Measurements from ENCODE around the gene EAPP.
"Not testable (repeated sequence)": the region's sequence is repeated elsewhere in the genome, so short reads cannot be mapped to it uniquely, and the experiment has no call there.

Gene EAPP, protein sequence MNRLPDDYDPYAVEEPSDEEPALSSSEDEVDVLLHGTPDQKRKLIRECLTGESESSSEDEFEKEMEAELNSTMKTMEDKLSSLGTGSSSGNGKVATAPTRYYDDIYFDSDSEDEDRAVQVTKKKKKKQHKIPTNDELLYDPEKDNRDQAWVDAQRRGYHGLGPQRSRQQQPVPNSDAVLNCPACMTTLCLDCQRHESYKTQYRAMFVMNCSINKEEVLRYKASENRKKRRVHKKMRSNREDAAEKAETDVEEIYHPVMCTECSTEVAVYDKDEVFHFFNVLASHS

DNA sequence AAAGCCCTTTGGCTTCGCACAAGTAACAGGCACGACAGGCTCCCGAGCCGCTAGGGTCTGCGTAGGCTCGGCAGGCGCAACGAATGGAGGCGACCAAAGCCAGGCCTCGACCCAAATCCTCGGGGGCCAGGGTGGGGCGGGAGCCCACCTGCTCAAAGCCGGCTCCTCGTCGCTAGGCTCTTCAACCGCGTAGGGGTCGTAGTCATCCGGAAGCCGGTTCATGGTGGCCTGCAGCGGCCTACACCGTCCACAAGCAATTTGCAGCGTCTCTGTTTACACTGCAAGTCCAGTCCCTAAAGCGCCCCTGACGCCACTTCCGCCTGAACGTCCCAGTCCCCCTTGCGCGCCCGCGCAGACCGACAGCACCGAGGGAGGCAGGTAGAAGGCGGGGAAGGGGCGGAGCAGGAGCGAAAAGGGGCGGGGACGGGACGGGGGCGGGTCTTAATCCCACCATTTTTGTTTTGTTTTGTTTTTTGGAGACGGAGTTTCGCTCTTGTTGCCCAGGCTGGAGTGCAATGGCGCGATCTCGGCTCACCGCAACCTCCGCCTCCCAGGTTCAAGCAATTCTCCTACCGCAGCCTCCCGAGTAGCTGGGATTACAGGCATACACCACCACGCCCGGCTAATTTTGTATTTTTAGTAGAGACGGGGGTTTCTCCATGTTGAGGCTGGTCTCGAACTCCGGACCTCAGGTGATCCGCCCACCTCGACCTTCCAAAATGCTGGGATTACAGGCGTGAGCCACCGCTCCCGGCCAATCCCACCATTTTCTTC lies at the start of gene EAPP:
TSS of gene EAPP (minus strand) at position 295 of the 774 bp plus-strand sequence. CDS start at position 222, 73 bp downstream.
- Mint-ChIP-seq H3K27ac (peak within 1 kb of the TSS; percentile 99), H3K36me3 (no peaks in the 10 kb centered on the region), H3K4me3 (peak within 1 kb of the TSS; percentile 99), H3K4me1 (peaks cover 16% of the 10 kb centered on the region), H3K9me3 (peaks cover 2% of the 10 kb centered on the region), H3K27me3 (no peaks in the 10 kb centered on the region)
- peak; percentile 100 for ATAC-seq

DNA sequence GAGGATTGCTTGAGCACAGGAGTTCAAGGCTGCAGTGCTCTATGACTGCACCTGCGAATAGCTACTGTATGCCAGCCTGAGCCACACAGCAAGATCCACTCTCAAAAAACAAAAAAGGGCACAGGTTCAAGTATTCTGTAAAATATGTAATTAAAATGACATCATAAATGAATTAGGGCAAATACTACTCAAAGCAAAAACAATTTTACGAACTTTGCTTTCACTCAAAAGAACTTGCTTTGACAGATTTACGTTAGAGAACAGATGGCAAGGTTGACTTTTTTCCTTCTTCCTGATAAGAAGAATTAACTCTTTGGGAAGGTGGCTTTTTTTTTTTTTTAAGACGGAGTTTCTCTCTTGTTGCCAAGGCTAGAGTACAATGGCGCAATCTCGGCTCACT lies 44.0 kb upstream of the EAPP start:
- Mint-ChIP-seq H3K27me3 (no peaks in the 10 kb centered on the region), H3K36me3 (peaks cover 49% of the 10 kb centered on the region), H3K9me3 (no peaks in the 10 kb centered on the region), H3K27ac (no peak overlapping the region), H3K4me3 (no peak overlapping the region), H3K4me1 (no peaks in the 10 kb centered on the region)
- no peak for ATAC-seq

DNA sequence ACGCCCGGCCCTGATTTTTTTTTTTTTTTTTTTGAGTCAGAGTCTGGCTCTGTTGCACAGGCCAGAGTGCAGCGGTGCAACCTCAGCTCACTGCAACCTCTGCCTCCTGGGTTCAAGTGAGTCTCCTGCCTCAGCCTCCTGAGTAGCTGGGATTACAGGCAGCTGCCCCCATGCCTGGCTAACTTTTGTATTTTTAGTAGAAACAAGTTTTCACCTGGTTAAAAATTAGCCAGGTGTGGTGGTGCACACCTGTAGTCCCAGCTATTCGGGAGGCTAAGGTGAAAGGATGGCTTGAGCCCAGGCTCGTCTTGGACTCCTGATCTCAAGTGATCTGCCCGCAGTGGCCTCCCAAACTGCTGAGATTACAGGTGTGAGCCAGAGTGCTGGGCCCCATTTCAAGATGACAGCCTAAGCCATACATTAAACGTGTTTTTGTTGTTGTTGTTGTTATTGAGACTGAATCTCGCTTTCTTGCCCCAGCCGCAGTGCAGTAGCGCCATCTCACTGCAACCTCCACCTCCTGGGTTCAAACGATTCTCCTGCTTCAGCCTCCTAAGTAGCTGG lies 42.7 kb upstream of the EAPP start:
- Mint-ChIP-seq H3K27me3 (no peaks in the 10 kb centered on the region), H3K27ac (no peak overlapping the region), H3K4me3 (no peak overlapping the region), H3K9me3 (no peaks in the 10 kb centered on the region), H3K4me1 (no peaks in the 10 kb centered on the region), H3K36me3 (peaks cover 50% of the 10 kb centered on the region)
- no peak for ATAC-seq

GRCh38 chr14:34580381-34580780 lies 40.9 kb upstream of the EAPP start:
- Mint-ChIP-seq H3K27ac (no peak overlapping the region), H3K4me3 (no peak overlapping the region), H3K36me3 (peaks cover 49% of the 10 kb centered on the region), H3K4me1 (no peaks in the 10 kb centered on the region), H3K9me3 (no peaks in the 10 kb centered on the region), H3K27me3 (no peaks in the 10 kb centered on the region)
- ATAC-seq = no peak

DNA sequence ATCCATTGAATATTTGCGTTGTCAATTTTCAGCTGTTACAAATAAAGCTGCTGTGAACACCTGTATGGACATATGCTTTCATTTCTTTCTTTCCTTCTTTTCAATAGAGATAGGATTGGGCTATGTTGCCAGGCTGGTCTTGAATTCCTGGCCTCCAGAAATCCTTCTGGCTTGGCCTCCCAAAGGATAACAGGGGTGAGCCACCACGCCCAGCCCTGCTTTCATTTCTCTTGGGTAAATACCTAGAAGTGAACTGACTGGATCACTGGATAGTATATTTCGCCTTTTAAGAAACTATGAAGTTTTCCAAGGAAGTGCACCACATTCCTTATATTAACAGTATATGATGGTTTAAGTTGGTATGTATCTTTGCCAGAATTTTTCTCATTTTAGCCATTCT lies 32.3 kb upstream of the EAPP start:
- no peaks in the 10 kb centered on the region for H3K27me3 Mint-ChIP-seq
- no peak overlapping the region for H3K4me3 Mint-ChIP-seq
- peaks cover 38% of the 10 kb centered on the region for H3K36me3 Mint-ChIP-seq
- H3K27ac Mint-ChIP-seq = no peak overlapping the region
- ATAC-seq = no peak
- no peaks in the 10 kb centered on the region for H3K4me1 Mint-ChIP-seq
- no peaks in the 10 kb centered on the region for H3K9me3 Mint-ChIP-seq

GRCh38 chr14:34569750-34570149 lies 30.2 kb upstream of the EAPP start:
- Mint-ChIP-seq H3K4me3 (no peak overlapping the region), H3K27ac (no peak overlapping the region), H3K27me3 (no peaks in the 10 kb centered on the region), H3K36me3 (peaks cover 47% of the 10 kb centered on the region), H3K4me1 (no peaks in the 10 kb centered on the region), H3K9me3 (no peaks in the 10 kb centered on the region)
- no peak for ATAC-seq

- Mint-ChIP-seq H3K36me3 (peaks cover 47% of the 10 kb centered on the region), H3K4me1 (no peaks in the 10 kb centered on the region), H3K9me3 (no peaks in the 10 kb centered on the region), H3K4me3 (no peak overlapping the region), H3K27me3 (no peaks in the 10 kb centered on the region), H3K27ac (no peak overlapping the region)
- ATAC-seq = no peak
These were observed 29.3 kb upstream of the EAPP start for GRCh38 chr14:34568803-34569202.

GRCh38 chr14:34562776-34563150 lies 23.3 kb upstream of the EAPP start:
- H3K27me3 Mint-ChIP-seq = no peaks in the 10 kb centered on the region
- H3K36me3 Mint-ChIP-seq = peaks cover 11% of the 10 kb centered on the region
- H3K9me3 Mint-ChIP-seq = no peaks in the 10 kb centered on the region
- no peaks in the 10 kb centered on the region for H3K4me1 Mint-ChIP-seq
- no peak overlapping the region for H3K27ac Mint-ChIP-seq
- no peak for ATAC-seq
- H3K4me3 Mint-ChIP-seq = no peak overlapping the region

GRCh38 chr14:34562037-34562775 lies 22.7 kb upstream of the EAPP start:
- not testable (repeated sequence) for H3K36me3 Mint-ChIP-seq, H3K4me3 Mint-ChIP-seq, ATAC-seq, H3K27me3 Mint-ChIP-seq, H3K9me3 Mint-ChIP-seq, H3K4me1 Mint-ChIP-seq, H3K27ac Mint-ChIP-seq

DNA sequence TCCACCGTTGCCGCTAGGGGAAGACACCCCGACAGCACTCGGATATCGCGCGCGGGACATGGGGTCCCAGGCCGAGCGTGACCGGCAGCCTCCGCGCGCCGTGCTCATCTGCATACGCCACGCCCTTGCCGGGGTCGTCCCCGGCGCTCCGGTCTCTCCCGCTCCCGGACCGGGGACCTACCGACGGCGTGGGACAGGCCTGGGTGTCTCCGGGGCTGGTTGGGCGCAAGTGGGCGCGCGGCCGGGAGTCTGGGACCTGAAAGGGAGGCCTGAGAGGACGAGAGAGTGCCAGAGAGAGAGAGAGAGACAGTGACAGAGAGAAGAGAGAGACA lies 17.0 kb upstream of the EAPP start:
- H3K9me3 Mint-ChIP-seq = not testable (repeated sequence)

DNA sequence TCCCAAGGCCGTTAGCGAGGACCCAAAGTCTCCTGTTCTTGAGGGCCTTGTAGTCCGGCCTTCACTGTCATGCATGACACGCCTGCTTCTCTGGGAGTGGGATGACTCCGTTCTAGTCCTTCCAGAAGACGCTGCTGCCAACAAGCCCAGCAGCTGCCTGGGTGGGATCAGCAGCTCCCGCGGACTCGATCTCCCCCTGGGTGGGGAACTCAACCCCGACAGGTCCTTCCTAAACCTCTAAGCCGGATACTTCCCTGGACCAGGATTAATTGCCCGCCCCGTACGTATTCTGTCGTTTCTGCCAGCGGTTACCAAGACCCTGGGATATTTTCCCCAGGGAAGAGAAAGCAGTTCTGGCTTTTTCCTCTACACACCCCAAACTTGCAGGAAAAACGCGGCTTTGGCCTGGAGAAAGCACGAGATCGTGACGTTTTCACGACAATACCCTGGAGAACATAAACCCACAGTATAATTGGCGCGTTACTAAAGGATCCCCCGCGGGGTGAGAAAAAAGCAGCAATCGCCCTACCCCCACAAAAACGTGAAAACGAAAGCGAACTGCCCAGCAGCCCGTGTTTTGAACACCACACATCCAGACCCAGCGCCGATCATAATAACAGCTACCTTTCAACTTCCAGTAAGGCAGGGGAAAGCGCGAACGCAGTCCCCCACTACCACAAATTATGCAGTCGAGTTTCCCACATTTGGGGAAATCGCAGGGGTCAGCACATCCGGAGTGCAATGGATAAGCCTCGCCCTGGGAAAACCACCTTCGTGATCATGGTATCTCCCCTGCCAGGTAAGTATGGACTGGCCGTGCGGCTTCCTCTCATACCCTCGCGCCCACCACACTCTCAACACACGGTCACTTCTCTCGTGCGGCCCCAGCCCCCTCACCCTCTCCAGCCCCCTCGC lies 16.3 kb upstream of the EAPP start:
- H3K36me3 Mint-ChIP-seq, H3K27ac Mint-ChIP-seq, H3K4me3 Mint-ChIP-seq, H3K9me3 Mint-ChIP-seq, H3K27me3 Mint-ChIP-seq: not testable (repeated sequence)
- H3K4me1 Mint-ChIP-seq = peaks cover 10% of the 10 kb centered on the region
- peak; percentile 88 for ATAC-seq

More for the DNA sequence above, 17.0 kb upstream of the EAPP start:
- peaks cover 10% of the 10 kb centered on the region for H3K4me1 Mint-ChIP-seq
- H3K27me3 Mint-ChIP-seq, H3K27ac Mint-ChIP-seq, H3K4me3 Mint-ChIP-seq, H3K36me3 Mint-ChIP-seq: not testable (repeated sequence)
- peak; percentile 84 for ATAC-seq

DNA sequence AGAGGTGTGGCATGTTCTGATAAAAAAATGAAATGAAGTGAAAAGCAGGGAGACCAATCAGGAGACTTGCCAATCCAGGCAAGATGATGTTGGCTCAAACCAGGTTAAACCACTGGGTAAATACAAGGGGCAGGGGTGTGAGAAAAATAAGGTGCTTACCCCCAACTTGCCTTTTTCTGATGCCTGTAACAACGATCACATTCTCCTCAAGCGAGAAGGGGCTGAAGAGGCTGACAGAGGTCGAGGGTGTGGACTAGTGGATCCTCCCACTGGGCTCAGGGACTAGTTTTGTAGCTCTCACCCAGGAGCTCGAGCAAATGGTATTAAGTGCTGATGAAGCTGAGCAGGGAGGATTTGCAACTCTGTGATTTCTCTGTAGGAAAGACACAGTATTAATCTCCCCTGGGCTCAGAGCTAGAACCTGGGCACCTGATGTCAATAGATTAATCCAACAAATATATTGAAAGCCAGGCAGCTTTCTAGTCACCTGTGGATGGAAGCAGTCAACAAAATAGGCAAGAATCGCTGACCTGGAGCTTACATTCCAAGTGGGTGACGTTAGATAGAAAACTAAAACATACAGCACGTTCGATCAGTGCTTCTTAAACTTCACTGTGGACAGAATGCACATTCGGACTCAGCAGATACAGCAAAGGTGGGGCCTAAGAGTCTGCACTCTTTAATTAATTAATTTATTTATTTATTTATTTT lies 15.2 kb upstream of the EAPP start:
- Mint-ChIP-seq H3K4me3 (peak overlapping the region; percentile 42), H3K36me3 (no peaks in the 10 kb centered on the region), H3K27ac (peak overlapping the region; percentile 43), H3K27me3 (no peaks in the 10 kb centered on the region), H3K4me1 (peaks cover 18% of the 10 kb centered on the region), H3K9me3 (no peaks in the 10 kb centered on the region)
- ATAC-seq = no peak

DNA sequence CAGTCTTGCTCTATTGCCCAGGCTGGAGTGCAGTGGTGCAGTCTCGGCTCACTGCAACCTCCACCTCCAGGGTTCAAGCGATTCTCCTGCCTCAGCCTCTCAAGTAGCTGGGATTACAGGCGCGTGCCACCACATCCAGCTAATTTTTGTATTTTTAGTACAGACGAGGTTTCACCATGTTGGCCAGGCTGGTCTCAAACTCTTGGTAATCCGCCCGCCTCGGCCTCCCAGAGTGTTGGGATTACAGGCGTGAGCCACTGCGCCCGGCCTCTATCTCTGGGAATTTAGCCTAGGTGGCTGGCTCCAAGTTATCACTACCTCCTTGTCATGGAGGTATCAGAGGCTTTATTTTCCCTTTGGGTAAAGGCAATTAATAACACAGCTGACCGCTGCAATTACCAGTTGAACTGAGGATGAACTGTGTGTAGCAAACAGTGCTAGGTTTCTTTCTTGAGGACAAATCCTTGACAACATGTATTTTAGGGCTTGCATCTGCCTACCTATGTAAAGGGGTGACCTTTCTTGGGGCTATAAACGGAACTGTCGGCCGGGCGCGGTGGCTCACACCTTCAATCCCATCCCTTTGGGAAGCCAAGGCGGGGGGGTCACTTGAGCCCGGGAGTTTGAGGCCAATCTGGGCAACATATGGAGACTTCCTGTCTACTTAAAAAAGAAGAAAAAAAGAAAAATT lies 9.9 kb upstream of the EAPP start:
- not testable (repeated sequence) for H3K27me3 Mint-ChIP-seq, H3K9me3 Mint-ChIP-seq, H3K4me3 Mint-ChIP-seq, H3K36me3 Mint-ChIP-seq, H3K27ac Mint-ChIP-seq, ATAC-seq
- peaks cover 17% of the 10 kb centered on the region for H3K4me1 Mint-ChIP-seq
